ENCODE measurements around the gene SMR3B.

Gene SMR3B

GRCh38 chr4:70382691-70383181 lies at the start of gene SMR3B:
Gene SMR3B (plus strand): TSS chr4:70383131. CDS start chr4:70384511, 1,380 bp downstream.
- no peak for DNase-seq (ENCODE audit: low read depth)

GRCh38 chr4:70334681-70335080 lies 48.2 kb upstream of the SMR3B start, which contains the start of gene CABS1:
Gene CABS1 (plus strand): TSS chr4:70334981. CDS start chr4:70335040, 59 bp downstream.
- no peak for DNase-seq (ENCODE audit: low read depth)

GRCh38 chr4:70336043-70336442 lies 46.9 kb upstream of the SMR3B start:
- DNase-seq (ENCODE audit: low read depth): no peak

GRCh38 chr4:70337886-70338420 lies 45.0 kb upstream of the SMR3B start:
- no peak for DNase-seq (ENCODE audit: low read depth)

- DNase-seq (ENCODE audit: low read depth): no peak
These were observed 26.7 kb upstream of the SMR3B start for GRCh38 chr4:70356185-70356584.

- no peak for DNase-seq (ENCODE audit: low read depth)
These were observed 23.7 kb upstream of the SMR3B start for GRCh38 chr4:70359115-70359661.

DNA sequence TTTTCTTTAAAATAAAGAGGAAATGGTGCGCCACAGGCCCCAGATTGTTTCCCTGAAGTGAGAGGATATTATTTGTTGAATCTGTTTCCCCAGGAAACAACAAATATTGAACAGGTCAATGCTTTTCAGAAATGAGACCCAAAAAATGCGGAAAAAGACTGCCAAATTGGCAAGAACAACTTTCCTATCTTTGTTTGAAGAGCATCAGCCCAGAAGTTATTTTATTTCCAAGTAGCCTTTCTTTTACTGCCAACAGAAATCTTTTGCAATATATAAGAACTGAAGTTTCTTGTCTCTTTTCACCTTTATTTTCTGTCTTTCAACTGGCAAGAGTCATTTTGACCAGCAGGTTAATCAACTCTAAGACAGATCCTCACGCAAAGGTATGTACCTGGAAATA lies 22.5 kb upstream of the SMR3B start, which contains the start of gene SMR3A:
SMR3A (plus strand) TSS at position 301 of the 400 bp plus-strand sequence. CDS start 1,356 bp downstream, outside the sequence.
- DNase-seq (ENCODE audit: low read depth): no peak

- no peak for DNase-seq (ENCODE audit: low read depth)
These were observed 18.9 kb upstream of the SMR3B start for GRCh38 chr4:70364002-70364401.

DNA sequence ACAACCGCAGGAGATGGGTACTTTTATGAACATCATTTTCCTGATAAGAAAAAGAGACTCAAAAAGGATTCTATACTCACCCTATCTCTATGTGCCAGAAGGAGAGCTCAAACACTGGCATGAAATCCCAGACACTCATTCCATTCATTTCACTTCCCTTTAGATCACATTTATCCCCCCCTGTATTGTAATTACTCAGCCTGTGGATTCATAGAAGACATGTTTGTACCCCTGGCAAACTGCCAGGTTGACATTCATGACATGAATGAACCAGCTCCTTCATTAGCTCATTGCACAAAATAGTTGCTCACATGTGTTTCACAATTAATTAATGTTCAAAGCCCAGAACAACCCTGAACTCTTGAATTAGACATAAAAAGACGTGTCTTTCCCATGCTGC lies 17.5 kb upstream of the SMR3B start:
- DNase-seq (ENCODE audit: low read depth): no peak

DNA sequence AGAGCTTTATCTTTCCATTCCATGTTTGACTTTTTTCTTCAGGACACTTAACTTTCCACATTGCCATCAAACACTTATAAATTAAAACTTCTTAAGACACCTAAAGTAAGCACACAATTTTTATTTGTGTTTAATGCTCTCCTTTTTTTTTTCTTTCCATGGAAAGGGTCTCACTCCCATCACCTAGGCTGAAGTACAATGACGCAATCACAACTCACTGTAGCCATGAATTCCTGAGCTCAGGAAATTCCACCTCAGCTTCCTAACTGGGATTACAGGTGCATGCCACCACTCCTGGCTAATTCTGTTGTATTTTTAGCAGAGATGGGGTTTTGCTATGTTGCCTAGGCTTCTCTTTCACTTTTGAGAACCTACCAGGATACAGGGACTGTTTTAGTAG lies 15.1 kb upstream of the SMR3B start:
- no peak for DNase-seq (ENCODE audit: low read depth)

GRCh38 chr4:70371987-70372386 lies 10.9 kb upstream of the SMR3B start:
- DNase-seq (ENCODE audit: low read depth): no peak

GRCh38 chr4:70372760-70373159 lies 10.2 kb upstream of the SMR3B start:
- no peak for DNase-seq (ENCODE audit: low read depth)

DNA sequence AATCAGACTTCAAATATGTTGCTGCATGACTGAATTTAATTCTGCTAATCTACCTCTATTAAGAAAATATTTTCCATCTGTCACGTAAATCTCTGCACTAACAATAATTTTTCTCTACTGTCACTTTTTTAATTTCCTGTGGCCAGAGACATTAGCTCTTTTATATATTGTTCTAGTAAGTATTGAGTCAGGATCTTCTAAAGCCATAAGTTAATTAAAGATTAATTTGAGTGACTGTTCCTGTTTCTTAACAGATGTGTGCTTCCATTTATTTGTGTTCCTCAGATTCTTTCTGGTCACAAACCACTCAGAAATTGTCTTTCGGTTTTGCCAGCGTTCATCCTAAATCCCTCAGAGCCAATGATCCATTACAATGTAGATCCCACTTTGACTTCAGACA lies 2.4 kb upstream of the SMR3B start:
- DNase-seq (ENCODE audit: low read depth): no peak

- DNase-seq (ENCODE audit: low read depth): no peak
These were observed 9.3 kb downstream of the SMR3B start for GRCh38 chr4:70392057-70392776.

DNA sequence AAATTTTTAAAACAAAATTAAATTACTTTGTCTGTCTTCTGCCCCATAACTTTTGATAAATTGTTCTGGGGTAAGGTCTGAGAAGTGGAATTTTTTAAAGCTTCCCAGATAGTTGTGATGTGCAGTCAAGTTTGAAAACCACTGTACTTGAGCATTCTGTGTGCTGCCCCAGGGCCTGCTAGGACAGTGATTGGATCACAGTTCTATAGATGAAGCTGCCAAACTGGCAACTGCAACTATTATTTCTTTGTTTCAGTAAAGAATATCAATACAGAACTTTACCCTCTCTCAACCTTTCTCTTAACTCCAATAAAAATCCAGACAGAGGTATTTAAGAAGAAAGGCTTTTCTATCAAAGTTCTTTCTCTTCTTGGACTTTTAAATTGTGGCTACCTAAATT lies 14.6 kb downstream of the SMR3B start, which contains the start of gene OPRPN:
OPRPN (plus strand) TSS at position 361 of the 400 bp plus-strand sequence. CDS start 1,346 bp downstream, outside the sequence.
- DNase-seq (ENCODE audit: low read depth): no peak

DNA sequence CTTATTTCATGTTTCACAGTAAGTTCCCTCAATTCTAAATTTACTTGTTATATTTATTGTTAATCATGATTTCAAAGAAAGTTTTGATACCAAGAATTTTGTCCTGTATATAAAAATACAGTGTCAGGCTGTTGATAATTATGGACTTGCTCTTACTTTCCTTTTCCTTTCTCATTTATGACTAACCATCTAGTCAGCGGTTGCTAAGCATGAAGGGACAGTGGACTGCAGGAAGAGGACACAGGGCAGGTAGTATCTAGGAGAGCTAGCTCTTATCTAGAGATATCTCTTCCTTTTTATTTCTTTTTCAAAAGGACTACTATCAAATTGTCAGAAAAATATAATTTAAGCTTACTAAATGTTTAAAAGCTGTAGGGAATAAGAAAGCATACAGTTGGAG lies 16.4 kb downstream of the SMR3B start:
- DNase-seq (ENCODE audit: low read depth): no peak

GRCh38 chr4:70402762-70403161 lies 19.8 kb downstream of the SMR3B start:
- no peak for DNase-seq (ENCODE audit: low read depth)

- DNase-seq (ENCODE audit: low read depth): no peak
These were observed 22.8 kb downstream of the SMR3B start for GRCh38 chr4:70405765-70406164.

DNA sequence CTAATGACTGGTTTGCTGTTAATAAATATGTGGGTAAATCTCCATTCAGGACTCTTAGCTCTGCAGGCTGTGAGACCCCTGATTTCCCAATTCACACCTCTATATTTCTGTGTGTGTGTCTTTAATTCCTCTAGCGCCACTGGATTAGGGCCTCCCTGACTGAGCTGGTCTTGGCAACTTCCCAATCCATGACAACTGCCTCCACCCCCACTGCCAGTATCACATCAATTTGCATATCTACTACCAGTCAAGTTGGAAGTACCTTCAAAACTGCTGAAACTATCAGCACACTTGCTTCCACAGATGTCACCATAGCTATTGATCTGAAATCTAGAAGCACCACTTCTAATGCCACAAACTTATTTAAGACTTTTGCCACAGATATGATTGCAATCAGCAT lies 42.4 kb downstream of the SMR3B start:
- no peak for DNase-seq (ENCODE audit: low read depth)

DNA sequence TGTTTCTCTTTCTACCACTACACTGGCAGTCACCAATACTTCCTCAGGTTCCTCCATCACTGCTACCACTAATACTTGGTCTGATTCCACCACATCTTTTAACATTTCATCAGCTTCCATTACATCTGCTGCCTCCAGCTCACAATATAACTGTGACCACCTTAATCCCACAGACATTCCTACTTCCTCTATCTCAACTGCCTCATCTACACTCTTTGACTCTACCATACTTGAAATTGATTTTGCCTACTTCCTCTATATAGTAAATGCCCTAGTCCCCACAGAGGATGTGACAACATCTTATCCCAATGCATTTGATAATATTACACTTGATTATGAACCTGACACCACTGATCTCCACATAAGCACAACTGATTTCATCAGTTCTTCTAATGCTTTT lies 43.9 kb downstream of the SMR3B start:
- no peak for DNase-seq (ENCODE audit: low read depth)

- no peak for DNase-seq (ENCODE audit: low read depth)
These were observed 54.3 kb downstream of the SMR3B start for GRCh38 chr4:70437197-70437596.

All from activated T-cell treated with anti-CD3 and anti-CD28 coated beads for 24 hours (primary cell).